ENCODE measurements around the gene RDH14. TPM values are rescaled to one million over a fixed set of nuclear protein-coding genes. Genes with fewer than 3 reads are reported as not detected.

Gene RDH14
- total and polyA plus RNA-seq, 9 donors: 16.0 to 27.9 (median 20.0) TPM

- intact Hi-C loops (cut with DNase I): no loop called here
These were observed 17.6 kb upstream of the RDH14 start for GRCh38 chr2:18578033-18578432.

GRCh38 chr2:18566145-18566769, 5.8 kb upstream of the RDH14 start:
- no peaks in the 10 kb centered on the region for H3K4me1 ChIP-seq (ENCODE audit: insufficient read depth)
- H3K27ac ChIP-seq: no peak overlapping the region
- 86 to 95% (median 90%) methylated on average over 1 of the region's 1 CpG for WGBS, 3 donors
- no peaks in the 10 kb centered on the region for H3K36me3 ChIP-seq
- H3K9me3 ChIP-seq: no peaks in the 10 kb centered on the region
- H3K27me3 ChIP-seq: no peaks in the 10 kb centered on the region
- DNase-seq: no peak
- intact Hi-C loops (cut with DNase I): no loop called here
- H3K4me3 ChIP-seq: no peak overlapping the region
- TF ChIP-seq CTCF (IDR thresholded peaks at IDR 0.05) (no peak), EP300 (IDR thresholded peaks at IDR 0.05) (no peak), POLR2A (IDR thresholded peaks at IDR 0.05) (no peak)

More at GRCh38 chr2:18578033-18578432, 17.6 kb upstream of the RDH14 start:
- Histone ChIP-seq H3K27ac (no peak overlapping the region), H3K4me1 (ENCODE audit: insufficient read depth) (no peaks in the 10 kb centered on the region), H3K9me3 (no peaks in the 10 kb centered on the region), H3K4me3 (no peak overlapping the region), H3K36me3 (no peaks in the 10 kb centered on the region), H3K27me3 (no peaks in the 10 kb centered on the region)
- TF ChIP-seq CTCF (IDR thresholded peaks at IDR 0.05): no peak
- no peak for TF ChIP-seq EP300 (IDR thresholded peaks at IDR 0.05)
- no peak for TF ChIP-seq POLR2A (IDR thresholded peaks at IDR 0.05)
- DNase-seq: no peak

GRCh38 chr2:18560797-18561085, 288 bp upstream of the RDH14 start:
- 0 to 2% (median 1%) methylated on average over 3 of the region's 3 CpGs for WGBS, 3 donors

GRCh38 chr2:18559531-18560030, 872 bp downstream of the RDH14 start:
- peak overlapping the region; percentile 93 for H3K4me3 ChIP-seq
- peak overlapping the region; percentile 67 to 91 for H3K27ac ChIP-seq
- DNase-seq: no peak
- intact Hi-C loops (cut with DNase I): no loop called here
- H3K36me3 ChIP-seq: no peaks in the 10 kb centered on the region
- H3K4me1 ChIP-seq (ENCODE audit: insufficient read depth): peaks cover 7% of the 10 kb centered on the region
- WGBS, 3 donors: 0 to 1% (median 1%) methylated on average over 11 of the region's 11 CpGs
- no peaks in the 10 kb centered on the region for H3K27me3 ChIP-seq
- no peaks in the 10 kb centered on the region for H3K9me3 ChIP-seq
- TF ChIP-seq CTCF (IDR thresholded peaks at IDR 0.05): no peak
- TF ChIP-seq POLR2A (IDR thresholded peaks at IDR 0.05): no peak
- no peak for TF ChIP-seq EP300 (IDR thresholded peaks at IDR 0.05)

More at GRCh38 chr2:18560797-18561085, 288 bp upstream of the RDH14 start:
- H3K9me3 ChIP-seq: no peaks in the 10 kb centered on the region
- H3K27me3 ChIP-seq: no peaks in the 10 kb centered on the region
- H3K4me3 ChIP-seq: peak overlapping the region; percentile 93
- TF ChIP-seq CTCF (IDR thresholded peaks at IDR 0.05): no peak
- no peak for TF ChIP-seq POLR2A (IDR thresholded peaks at IDR 0.05)
- TF ChIP-seq EP300 (IDR thresholded peaks at IDR 0.05): no peak
- H3K36me3 ChIP-seq: no peaks in the 10 kb centered on the region
- H3K27ac ChIP-seq: peak overlapping the region; percentile 67 to 91
- intact Hi-C loops (cut with DNase I): no loop called here
- H3K4me1 ChIP-seq (ENCODE audit: insufficient read depth): peaks cover 7% of the 10 kb centered on the region
- no peak for DNase-seq
